Head of caudate nucleus (tissue), 42 donors: Measurements from ENCODE around the gene SMAGP.
"Not testable (repeated sequence)": the region's sequence is repeated elsewhere in the genome, so short reads cannot be mapped to it uniquely, and the experiment has no call there.

Source experiments
- DNase-seq, 42 donors: peaks; one replicate each; pipeline versions ENCODE4 v3.0.0 to v3.0.0-alpha.2; 2020 to 2021; ENCODE audit warnings: mixed read lengths in 7 of 42
- intact Hi-C: fragments of 100-400 bp; cut with DNase I; formaldehyde crosslinking; loops from one replicate; pipeline ENCODE4 v1.15.0; 2022

Gene SMAGP, protein sequence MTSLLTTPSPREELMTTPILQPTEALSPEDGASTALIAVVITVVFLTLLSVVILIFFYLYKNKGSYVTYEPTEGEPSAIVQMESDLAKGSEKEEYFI

DNA sequence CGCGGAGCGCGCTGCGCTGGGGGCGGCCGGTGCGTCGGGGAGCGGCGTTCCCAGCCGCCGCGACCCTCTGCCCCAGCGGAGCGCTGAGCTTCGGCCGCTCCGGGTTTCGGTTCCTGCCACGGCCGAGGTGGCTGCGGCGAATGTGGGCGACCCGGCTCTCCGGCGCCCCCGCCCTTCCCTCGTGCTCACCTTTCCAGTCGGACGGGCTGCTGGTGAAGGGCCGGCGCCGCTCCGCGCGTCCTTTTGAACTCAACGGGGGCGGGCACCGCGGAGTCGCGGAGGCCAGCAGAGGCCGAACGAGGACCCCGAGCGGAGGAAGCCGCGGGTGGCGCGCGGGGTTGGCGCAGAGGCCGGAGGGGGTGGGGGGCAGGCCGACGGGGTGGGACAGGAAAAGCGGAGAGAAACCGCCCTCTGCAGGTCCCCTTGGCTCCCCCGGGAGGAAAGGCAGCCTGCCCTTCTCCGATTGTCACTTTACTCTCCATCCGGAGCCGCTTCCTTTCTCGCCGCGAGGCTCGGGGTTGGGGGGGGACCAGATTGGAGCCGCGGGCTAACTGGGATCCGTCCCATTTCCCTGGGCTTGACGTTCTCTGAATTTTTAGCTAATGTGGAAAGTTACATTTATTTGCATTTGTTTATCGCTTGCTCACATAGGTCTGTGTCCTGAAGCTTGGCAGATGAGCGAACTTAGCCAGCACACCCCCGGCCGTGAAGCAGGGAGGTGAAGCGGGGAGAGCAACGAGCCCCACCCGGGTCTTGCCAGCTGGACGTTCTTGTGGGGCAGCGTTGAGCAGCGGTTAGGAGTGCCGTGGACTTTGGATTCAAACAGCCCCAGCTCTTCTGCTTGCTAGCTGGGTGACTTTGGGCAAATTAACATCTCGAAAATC, at the start of gene SMAGP:
TSS of gene SMAGP (minus strand) at position 349 of the 884 bp plus-strand sequence. CDS start 1,137 bp downstream, outside the sequence.
- intact Hi-C loops, result no loop called here
- DNase-seq, result peak in 35 of 42 donors; percentile 6 to 60 (median 24)

DNA sequence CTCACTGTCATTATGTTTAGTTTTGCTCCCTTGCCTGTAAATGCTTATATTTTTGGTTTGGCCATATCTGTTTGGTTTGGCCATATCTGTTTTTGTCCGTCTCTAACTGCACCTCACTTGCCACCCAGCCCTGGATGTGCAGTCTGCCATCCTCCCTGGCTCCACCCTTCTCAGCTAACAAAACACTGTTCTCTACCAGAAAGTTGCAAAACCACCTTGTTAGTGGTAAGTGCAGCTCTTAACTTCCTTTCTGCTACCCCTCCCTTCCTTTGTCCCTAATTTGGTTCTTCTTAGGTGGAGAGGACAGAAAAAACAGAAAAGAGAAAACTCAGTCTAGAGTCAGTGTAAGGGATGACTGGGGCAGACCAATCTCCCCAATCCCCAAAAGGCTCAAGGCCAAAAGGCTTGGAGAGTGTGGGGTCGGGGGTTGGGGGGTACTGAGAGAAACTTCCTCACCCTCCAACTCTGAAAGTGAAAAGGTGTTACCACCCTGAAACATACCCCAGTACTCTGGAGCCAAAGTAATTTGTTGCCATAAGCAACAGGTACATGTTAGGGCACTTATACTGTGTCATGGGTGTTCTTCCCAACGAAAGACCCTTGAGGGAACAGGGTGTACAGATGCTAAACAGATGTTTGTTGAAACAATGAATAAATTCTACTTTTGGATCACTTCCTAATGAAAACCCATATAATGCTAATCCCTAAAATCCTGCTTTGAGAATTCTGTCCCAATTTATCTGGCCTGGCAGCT, 48.8 kb upstream of the SMAGP start:
- intact Hi-C loops, result no loop called here
- no peak for DNase-seq

DNA sequence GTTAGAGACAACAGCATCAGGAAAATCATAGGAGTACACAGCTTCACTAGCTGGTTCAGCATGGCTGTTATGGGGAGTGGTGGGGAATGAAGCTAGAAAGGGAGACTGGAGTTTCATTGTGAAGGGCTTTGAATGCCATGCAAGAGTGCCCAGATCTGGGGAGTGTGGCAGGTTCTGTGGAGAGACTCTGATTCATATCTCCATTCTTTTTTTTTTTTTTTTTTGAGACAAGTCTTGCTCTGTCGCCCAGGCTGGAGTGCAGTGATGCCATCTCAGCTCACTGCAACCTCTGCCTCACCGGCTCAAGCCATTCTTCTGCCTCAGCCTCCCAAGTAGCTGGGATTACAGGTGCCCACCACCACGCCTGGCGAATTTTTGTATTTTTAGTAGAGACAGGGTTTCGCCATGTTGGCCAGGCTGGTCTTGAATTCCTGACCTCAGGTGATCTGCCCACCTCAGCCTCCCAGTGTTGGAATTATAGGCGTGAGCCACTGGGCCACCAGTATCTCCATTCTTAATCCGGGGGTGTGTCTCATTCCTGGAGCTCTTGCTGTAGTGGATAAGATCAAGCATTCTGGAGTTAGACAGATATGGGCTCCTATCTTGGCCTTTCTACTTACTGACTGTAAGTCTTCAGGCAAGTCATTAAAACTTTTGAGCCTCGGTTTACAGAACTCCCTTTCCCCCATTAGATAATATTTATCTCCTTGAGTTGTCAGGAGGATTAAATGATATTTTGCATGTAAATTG, 48.0 kb upstream of the SMAGP start:
- intact Hi-C loops, DNase-seq: not testable (repeated sequence)

DNA sequence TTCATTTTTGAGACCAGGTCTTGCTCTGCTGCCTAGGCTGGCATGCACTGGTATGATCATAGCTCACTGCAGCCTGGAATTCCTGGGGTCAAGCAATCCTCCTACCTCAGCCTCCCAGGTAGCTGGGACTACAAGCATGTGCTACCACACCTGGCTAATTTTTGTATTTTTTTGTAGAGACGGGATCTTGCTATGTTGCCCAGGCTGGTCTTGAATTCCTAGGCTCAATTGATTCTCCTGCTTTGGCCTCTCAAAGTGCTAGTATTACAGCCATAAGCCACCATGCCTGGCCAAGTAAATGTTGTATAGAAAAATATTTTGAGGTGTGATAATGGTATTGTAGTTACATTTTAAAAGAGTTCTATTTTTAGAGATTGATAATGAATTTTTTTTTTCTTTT, 41.2 kb upstream of the SMAGP start:
- no peak for DNase-seq
- intact Hi-C loops, result no loop called here

DNA sequence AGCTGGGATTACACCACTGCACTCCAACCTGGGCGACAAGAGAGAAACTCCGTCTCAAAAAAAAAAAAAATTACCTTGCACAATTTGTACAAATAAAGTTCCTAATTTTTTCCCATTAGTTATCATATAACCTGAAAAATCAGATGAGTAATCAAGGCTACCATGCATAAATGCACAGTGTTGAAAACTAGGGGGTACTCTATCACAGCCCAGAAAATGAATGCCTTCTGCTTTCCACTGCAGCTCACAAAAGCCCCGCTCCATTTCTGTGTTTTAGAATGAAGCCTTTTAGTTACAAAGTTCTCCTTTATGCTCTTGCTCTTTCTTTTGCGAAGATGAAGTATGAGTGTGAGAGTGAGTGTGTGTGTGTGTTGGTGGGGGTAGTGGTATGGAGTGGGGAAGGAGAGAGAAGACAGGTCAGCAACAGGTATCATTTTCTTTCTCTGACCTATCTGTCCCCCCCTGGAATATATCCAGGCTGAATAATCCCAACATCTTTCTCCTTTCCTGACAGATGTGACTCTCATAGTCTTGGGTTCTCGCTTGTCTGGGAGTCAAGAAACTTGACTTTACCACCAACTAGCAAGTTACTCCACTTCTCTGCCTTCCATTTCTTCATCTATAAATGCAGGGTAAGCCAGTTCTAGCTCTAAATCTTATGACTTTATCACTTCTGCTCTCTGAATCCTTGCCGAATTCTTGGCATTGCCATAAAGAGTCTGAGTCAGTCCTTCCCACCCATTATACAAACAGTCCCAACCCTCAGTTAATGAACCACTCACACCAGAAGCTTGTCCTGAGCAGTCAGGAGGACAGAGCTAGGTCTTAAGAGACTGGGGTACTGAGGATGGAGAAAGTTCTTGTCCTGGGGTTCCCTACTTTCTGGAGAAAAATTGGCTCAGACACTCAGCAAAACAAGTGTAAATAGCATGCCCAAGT, 37.7 kb upstream of the SMAGP start:
- intact Hi-C loops, result no loop called here
- no peak for DNase-seq

DNA sequence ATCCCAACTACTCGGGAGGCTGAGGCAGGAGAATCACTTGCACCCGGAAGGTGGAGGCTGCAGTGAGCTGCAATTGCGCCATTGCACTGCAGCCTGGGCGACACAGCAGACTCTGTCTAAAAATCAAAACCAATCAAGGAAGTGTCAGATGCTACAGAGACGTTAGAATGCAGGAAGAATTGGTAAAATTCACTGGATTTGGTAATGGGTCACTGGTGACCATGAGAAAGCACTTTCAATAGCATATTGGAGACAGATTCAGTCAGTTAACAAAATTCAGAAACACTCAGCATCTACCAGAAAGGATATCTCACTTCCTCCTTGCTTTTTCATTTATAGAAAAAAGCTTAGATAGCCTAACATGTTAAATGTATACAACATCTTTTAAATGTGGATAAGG, 36.3 kb upstream of the SMAGP start:
- DNase-seq, result no peak
- intact Hi-C loops, result no loop called here

DNA sequence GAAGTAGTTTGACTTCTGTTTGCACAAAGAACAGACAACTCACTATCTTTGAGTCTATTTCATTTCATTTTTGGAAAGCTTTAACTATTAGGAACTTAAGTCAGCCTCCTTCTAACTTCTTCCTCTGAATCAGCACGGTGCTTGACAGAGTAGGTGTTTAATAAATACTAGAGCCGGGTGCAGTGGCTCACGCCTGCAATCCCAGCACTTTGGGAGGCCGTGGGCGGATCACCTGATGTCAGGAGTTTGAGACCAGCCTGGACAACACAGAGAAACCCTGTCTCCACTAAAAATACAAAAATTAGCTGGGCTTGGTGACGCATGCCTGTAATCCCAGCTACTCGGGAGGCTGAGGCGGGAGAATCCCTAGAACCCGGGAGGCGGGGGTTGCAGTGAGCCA, 30.6 kb upstream of the SMAGP start:
- peak in 25 of 42 donors; percentile 7 to 68 (median 24) for DNase-seq
- intact Hi-C loops, result not testable (repeated sequence)

DNA sequence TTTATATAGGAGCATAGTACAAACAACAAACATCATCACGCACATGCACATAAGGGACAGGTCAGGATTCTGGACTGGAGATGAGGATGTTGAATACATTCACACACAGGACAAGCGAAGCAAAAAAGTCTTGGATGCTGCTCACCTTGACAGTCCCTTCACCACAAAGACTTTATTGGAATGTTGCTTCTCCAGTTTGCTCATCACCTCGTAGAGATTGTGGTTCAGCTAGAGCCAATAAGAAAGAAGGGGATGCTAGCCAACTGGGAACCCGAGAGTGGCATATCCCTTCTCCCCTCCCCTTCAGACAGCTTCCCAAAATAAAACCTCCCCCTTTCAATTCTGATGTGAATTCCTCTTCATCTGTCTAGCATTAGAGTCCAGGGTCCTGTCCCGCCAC, 25.4 kb upstream of the SMAGP start:
- intact Hi-C loops, result no loop called here
- DNase-seq, result no peak

DNA sequence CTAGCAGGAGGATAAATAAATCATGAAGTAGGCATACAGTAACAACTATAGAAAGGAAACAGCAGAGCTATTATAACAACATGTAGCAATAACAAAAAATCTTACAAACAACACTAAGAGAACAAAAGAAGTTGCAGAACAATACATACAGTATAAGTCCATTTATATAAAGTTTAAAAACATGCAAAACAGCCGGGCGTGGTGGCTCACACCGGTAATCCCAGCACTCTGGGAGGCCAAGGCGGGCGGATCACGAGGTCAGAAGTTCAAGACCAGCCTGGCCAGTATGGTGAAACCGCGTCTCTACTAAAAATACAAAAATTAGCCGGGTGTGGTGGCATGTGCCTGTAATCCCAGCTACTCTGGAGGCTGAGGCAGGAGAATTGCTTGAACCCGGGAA, 23.9 kb upstream of the SMAGP start:
- intact Hi-C loops, DNase-seq: not testable (repeated sequence)

DNA sequence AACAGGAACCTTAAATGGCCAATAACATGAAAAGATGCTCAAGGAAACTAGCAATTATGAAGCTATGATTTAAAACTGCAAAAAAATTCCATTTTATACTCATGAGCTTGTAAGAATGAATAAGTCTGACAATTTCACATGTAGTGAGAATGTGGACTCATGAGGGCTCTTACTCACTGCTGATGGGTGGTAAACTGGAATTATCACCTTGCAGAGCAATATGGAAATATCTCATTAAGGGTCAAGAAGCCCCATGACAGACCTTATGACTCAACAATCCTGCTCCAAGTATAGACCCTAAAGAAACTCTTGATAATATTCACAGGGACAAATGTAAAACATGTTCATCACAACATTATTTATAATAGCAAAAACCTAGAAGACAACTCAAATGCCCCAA, 23.5 kb upstream of the SMAGP start:
- intact Hi-C loops, result no loop called here
- DNase-seq, result no peak

DNA sequence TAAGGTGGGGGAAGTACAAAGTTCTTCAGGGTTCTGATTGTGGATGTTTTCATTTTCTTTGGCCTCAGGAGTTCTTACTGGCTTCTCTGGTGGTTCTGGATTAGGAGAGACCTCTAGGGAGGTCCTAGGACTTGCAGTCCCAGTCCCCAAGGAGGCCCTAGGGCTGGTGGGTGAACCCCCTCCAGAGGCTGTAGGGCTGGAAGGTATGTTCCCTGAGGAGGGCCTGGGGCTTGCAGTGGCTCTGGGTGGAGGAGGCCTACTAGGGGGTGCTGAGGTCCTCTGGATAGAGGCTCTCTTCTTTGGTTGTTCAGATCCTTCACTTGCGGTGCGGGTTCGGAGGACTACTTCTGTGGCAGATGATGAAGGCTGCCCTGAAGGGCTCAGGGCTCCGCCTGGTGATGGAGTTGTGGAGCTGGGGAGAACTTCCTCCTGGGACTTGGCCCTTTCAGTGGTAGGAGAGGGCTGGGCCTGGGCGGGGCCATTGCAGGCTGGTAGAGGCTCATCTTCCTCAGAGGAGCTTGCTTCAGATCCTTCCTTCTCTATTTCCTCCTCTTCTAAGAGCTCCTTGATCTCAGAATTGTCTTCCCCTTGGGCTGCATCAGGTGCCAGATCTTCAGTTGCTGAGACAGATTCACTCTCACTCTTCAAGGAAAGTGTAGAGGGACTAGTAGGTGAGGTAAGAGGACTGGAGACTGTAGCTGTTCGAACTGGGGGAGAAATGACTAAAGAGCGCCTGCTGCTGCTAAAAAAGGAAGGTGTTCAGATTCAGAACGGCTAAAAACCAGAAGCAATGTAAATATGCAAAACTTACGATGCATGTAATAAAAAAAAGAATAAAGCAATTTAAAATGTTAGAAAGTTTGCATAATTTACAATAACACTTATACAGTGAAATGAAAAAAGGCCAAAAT, 21.6 kb upstream of the SMAGP start:
- DNase-seq, result peak in 35 of 42 donors; percentile 9 to 56 (median 30)
- intact Hi-C loops, result not testable (repeated sequence)

DNA sequence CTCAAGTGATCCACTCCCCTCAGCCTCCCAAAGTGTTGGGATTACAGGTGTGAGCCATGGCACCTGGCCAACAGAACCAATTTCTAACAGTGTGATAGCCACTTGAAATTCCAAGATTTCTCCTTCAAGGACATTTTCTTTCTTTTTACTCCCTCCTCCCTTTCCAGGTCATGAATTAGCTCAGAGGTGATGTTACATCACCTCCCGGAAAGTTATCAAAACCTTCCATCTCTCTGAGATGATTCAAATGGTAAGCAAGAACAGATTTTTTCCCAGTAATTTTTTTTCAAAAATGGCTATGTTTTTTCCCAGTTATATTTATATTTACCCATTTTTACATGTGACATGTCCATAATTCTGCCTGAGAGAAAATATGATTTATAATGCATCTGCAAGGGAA, 15.6 kb upstream of the SMAGP start:
- intact Hi-C loops, result no loop called here
- no peak for DNase-seq

DNA sequence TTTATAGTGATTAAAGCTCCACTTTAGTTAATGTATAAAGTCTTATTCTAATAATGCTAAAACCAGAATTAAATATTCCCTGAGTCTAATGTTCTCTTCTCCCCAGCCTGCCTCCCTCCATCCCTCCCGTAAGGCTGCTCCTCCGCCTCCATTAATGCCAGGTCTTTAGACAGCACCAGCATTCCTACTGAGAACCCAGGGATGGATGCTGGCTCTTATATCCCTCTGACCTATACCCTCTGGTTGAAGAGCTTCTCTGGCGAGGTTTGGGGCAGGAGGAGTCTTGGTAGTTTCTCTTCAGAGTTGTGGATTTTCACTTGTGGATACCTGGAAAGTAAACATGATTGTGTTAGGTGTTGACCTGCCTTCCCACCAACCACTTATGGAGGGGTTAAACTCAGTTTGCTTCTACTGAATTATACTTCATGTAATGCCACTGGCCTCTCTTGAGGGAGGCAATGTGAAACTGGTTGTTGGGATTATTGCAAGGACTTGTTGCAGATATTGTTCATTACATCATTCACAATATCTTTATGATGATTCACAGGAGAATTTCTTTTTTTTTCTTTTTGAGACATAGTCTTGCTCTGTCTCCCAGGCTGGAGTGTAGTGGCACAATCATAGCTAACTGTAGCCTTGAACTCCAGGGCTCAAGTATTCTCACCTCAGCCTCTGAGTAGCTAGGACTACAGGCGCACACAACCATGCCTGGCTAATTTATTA, 11.1 kb upstream of the SMAGP start:
- intact Hi-C loops, result no loop called here
- DNase-seq, result no peak

DNA sequence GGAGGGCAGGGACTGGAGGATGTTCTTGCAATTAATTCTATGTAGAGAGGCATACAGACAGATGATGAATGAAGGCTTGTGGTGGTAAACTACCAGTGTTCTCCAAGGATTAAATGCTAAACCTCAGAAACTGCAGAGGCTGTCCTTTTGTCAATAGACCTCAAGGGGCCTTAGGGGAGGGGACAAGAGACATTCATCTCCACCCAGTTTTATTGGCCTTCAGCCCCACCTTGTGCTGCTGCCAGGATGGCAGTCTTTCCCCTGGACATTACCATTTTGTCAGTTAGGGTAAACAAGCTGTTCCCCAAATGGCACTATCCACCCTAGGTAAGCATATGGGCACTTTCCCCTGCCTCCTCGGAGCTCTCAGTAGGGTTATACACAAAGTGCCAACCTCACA, 4.9 kb upstream of the SMAGP start:
- intact Hi-C loops, result no loop called here
- no peak for DNase-seq

DNA sequence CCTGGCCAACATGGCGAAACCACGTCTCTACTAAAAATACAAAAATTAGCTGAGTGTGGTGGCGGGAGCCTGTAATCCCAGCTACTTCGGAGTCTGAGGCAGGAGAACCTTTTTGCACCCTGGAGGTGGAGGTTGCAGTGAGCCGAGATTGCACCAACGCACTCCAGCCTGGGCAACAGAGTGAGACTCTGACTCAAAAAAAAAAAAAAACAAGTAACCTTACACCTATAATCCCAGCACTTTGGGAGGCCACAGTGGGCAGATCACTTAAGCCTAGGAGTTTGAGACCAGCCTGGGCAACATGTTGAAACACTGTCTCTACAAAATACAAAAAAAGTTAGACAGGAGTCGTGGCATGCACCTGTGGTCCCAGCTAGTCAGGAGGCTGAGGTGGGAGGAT, 2.6 kb upstream of the SMAGP start:
- intact Hi-C loops, DNase-seq: not testable (repeated sequence)

DNA sequence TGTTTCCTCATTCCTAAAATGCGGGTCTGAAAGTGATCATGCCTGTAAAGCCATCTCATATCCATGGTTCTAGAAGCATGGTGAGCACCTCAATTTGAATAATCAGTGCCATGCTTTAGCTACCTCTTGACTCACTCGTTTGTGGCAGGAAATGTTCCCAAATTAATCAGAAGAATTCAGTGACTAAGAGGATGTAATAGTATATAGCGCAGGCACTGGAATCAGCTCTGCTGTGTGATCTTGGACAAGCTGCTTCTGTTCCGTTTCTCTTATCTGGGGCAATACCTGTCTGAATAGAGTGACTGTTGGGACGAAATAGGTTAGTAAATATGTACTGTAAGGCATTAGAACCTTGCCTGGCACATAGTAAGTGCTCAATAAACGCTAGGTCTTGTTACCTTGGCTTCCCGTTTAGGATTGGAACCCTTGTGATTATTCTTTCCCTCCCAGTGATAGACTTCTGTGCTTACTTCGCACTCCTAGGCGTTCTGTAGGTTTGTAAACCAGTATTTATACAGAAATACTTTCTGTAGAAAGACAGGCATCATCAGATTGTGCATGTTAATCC, 820 bp upstream of the SMAGP start:
- intact Hi-C loops, result no loop called here

More for the DNA sequence above, 820 bp upstream of the SMAGP start:
- DNase-seq, result peak in 2 of 42 donors; percentile 11 to 16
